GM12878 (cell line): ENCODE data around the gene PJA2. TPM values are rescaled to one million over a fixed set of nuclear protein-coding genes. Genes with fewer than 3 reads are reported as not detected.

Experiments used
- ASH2L ChIP-seq: fragments of 300-600, 200-600 bp; sonication (generic); IDR thresholded peaks from 2 replicates; pipeline ENCODE4 v1.6.1; 2017; ENCODE audit warnings: low read depth, mild to moderate bottlenecking, borderline replicate concordance
- BCL11A ChIP-seq: IDR thresholded peaks from 2 replicates; pipeline ENCODE4 v1.6.1; 2011; ENCODE audit warnings: low read depth, low read length
- ESRRA ChIP-seq: IDR thresholded peaks from 2 replicates; pipeline ENCODE4 v1.6.1; 2012; ENCODE audit warnings: mild to moderate bottlenecking, low read length, improper control_type of control experiment
- HDAC6 ChIP-seq: fragments of 200-600 bp; sonication (generic); IDR thresholded peaks from one replicate; pipeline ENCODE4 v1.8.0; 2017; ENCODE audit warnings: antibody characterized with exemption; ENCODE audit not compliant: unreplicated experiment
- JUNB ChIP-seq: IDR thresholded peaks from 2 replicates; pipeline ENCODE4 v1.6.1; 2016; ENCODE audit warnings: antibody characterized with exemption, mild to moderate bottlenecking
- MYB ChIP-seq: fragments of 150-350 bp; IDR thresholded peaks from 2 replicates; pipeline ENCODE4 v1.6.1; 2014; ENCODE audit warnings: mild to moderate bottlenecking, low read depth, low read length, borderline replicate concordance
- RB1 ChIP-seq: fragments of 450-650 bp; formaldehyde crosslinking; IDR thresholded peaks from 2 replicates; pipeline ENCODE4 v1.6.1; 2017; ENCODE audit warnings: mild to moderate bottlenecking, borderline replicate concordance
- RELA ChIP-seq: fragments of 450-650 bp; IDR thresholded peaks from 2 replicates; pipeline ENCODE4 v1.8.0; 2014; ENCODE audit warnings: borderline replicate concordance; ENCODE audit not compliant: partially characterized antibody
- RUNX3 ChIP-seq: IDR thresholded peaks from 2 replicates; pipeline ENCODE4 v1.6.1; 2012; ENCODE audit warnings: low read length, inconsistent platforms
- SMARCA5 ChIP-seq: fragments of 450-650 bp; IDR thresholded peaks from 2 replicates; pipeline ENCODE4 v1.6.1; 2017; ENCODE audit warnings: mild to moderate bottlenecking
- STAT3 ChIP-seq: IDR thresholded peaks from 2 replicates; pipeline ENCODE4 v1.6.1; 2011; ENCODE audit warnings: low read depth, low read length, improper control_type of control experiment
- ZBTB33 ChIP-seq: fragments of 450-650 bp; IDR thresholded peaks from 2 replicates; pipeline ENCODE4 v1.6.1; 2017; ENCODE audit warnings: mild to moderate bottlenecking
- ZNF384 ChIP-seq: IDR thresholded peaks from 2 replicates; pipeline ENCODE4 v1.6.1; 2012; ENCODE audit warnings: low read depth, mild to moderate bottlenecking, low read length, improper control_type of control experiment, borderline replicate concordance
- ZNF687 ChIP-seq: fragments of 450-650 bp; IDR thresholded peaks from 2 replicates; pipeline ENCODE4 v1.6.1; 2017; ENCODE audit warnings: mild to moderate bottlenecking, moderate library complexity
- polyA plus RNA-seq, 11 experiments: library from polyadenylated mRNA; depleted of rRNA in 4 of 11; unstranded in 6 of 11; stranded (reverse) in 5 of 11; fragments of >200 nt; fragmentation: Nextera tagmentation in 4 of 11; fragmentation: Illumina TruSeq in 1 of 11; extraction: Ambion mirVana in 4 of 11; extraction: Trizol in 1 of 11; gene quantifications; 1 replicate in 1 of 11; 2 replicates in 10 of 11; pipeline versions ENCODE4 v1.2.1 to v1.2.3, GENCODE V29; 2011 to 2016; ENCODE audit warnings: inconsistent platforms in 2 of 11, missing spikeins in 2 of 11, low read depth in 1 of 11
- total RNA-seq, 4 experiments: library from RNA; depleted of rRNA in 3 of 4; stranded (reverse); fragments of >200 nt in 3 of 4; fragmentation: Illumina TruSeq in 1 of 4; extraction: Trizol in 1 of 4; gene quantifications; 2 replicates each; pipeline versions ENCODE4 v1.2.1 to v1.2.3, GENCODE V29; 2013 to 2021
- TF ChIP-seq, protein P1 (sequence below): fragments of 450-650 bp; IDR thresholded peaks from 2 replicates; pipeline ENCODE4 v1.6.1; 2017; ENCODE audit warnings: mild to moderate bottlenecking, low read depth, inconsistent platforms; ENCODE audit not compliant: poor library complexity, severe bottlenecking

Gene PJA2
- total and polyA plus RNA-seq, 10 of the 15 experiments (the other 5 are each of a cell fraction or from before 2014, with no cell fraction given): 27.8 to 93.4 (median 47.8) TPM

- TF ChIP-seq BCL11A (no peak), HDAC6 (no peak), ZNF687 (no peak), RUNX3 (no peak), ZBTB33 (no peak), ESRRA (no peak), JUNB (no peak), MYB (no peak), ZNF384 (no peak), RB1 (no peak), STAT3 (no peak), SMARCA5 (no peak), RELA (no peak), ASH2L (no peak)
- TF ChIP-seq, protein P1, sequence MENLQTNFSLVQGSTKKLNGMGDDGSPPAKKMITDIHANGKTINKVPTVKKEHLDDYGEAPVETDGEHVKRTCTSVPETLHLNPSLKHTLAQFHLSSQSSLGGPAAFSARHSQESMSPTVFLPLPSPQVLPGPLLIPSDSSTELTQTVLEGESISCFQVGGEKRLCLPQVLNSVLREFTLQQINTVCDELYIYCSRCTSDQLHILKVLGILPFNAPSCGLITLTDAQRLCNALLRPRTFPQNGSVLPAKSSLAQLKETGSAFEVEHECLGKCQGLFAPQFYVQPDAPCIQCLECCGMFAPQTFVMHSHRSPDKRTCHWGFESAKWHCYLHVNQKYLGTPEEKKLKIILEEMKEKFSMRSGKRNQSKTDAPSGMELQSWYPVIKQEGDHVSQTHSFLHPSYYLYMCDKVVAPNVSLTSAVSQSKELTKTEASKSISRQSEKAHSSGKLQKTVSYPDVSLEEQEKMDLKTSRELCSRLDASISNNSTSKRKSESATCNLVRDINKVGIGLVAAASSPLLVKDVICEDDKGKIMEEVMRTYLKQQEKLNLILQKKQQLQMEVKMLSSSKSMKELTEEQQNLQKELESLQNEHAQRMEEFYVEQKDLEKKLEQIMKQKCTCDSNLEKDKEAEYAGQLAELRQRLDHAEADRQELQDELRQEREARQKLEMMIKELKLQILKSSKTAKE: no peak
Measured at GRCh38 chr5:109450129-109450877, 40.5 kb upstream of the PJA2 start (continued).
